HepG2 (cell line): ENCODE data around the gene FAHD2A. TPM values are rescaled to one million over a fixed set of nuclear protein-coding genes. Genes with fewer than 3 reads are reported as not detected.
A peak's percentile ranks its signal among the peaks of the same experiment; 100 is the strongest.

Experiments used
- CENPBD1 ChIP-seq: sonication (generic); formaldehyde crosslinking; IDR thresholded peaks from 2 replicates; pipeline ENCODE4 v1.8.0; 2022; ENCODE audit warnings: missing genetic modification reagents, low read depth, mild to moderate bottlenecking, borderline replicate concordance
- KIAA2018 ChIP-seq: sonication (generic); formaldehyde crosslinking; IDR thresholded peaks from 2 replicates; pipeline ENCODE4 v1.5.0; 2020; ENCODE audit warnings: mild to moderate bottlenecking, missing genetic modification reagents, borderline replicate concordance
- LBX2 ChIP-seq: sonication (generic); formaldehyde crosslinking; IDR thresholded peaks from 2 replicates; pipeline ENCODE4 v1.5.0; 2020; ENCODE audit warnings: missing genetic modification reagents, mild to moderate bottlenecking, borderline replicate concordance
- RAD21 ChIP-seq: fragments of 450-650 bp; formaldehyde crosslinking; IDR thresholded peaks from 2 replicates; pipeline ENCODE4 v1.5.0; 2020; ENCODE audit warnings: mild to moderate bottlenecking
- SNAPC5 ChIP-seq: sonication (generic); formaldehyde crosslinking; IDR thresholded peaks from 2 replicates; pipeline ENCODE4 v1.8.1; 2023; ENCODE audit warnings: mild to moderate bottlenecking, missing genetic modification reagents, borderline replicate concordance
- SNRNP70 ChIP-seq: fragments of 200-400 bp; formaldehyde crosslinking; IDR thresholded peaks from 2 replicates; pipeline ENCODE4 v1.6.1; 2017; ENCODE audit warnings: mild to moderate bottlenecking, low read depth, low read length, moderate library complexity
- ZNF44 ChIP-seq: sonication (generic); formaldehyde crosslinking; IDR thresholded peaks from 2 replicates; pipeline ENCODE4 v1.5.1; 2020; ENCODE audit warnings: mild to moderate bottlenecking, missing genetic modification reagents
- ZNF816 ChIP-seq: sonication (generic); formaldehyde crosslinking; IDR thresholded peaks from 2 replicates; pipeline ENCODE4 v1.8.0; 2022; ENCODE audit warnings: missing genetic modification reagents, mild to moderate bottlenecking, borderline replicate concordance
- polyA plus RNA-seq, 8 experiments: library from polyadenylated mRNA; depleted of rRNA in 3 of 8; stranded (reverse) in 7 of 8; unstranded in 1 of 8; fragments of >200 nt; fragmentation: Illumina TruSeq in 4 of 8; extraction: Trizol in 4 of 8; gene quantifications; 2 replicates each; pipeline versions ENCODE4 v1.2.1 to v1.2.3, GENCODE V29; 2011 to 2016; ENCODE audit warnings: low read depth in 4 of 8, missing spikeins in 1 of 8, mixed read lengths in 1 of 8; ENCODE audit not compliant: insufficient read depth in 1 of 8
- total RNA-seq, 5 experiments: library from RNA; depleted of rRNA; stranded (reverse); fragments of >200 nt; fragmentation: Illumina TruSeq; extraction: Trizol; gene quantifications; 2 replicates each; pipeline ENCODE4 v1.2.3, GENCODE V29; 2016; ENCODE audit warnings: low read depth in 1 of 5
- TF ChIP-seq, protein P1 (sequence below): sonication (generic); formaldehyde crosslinking; conservative IDR thresholded peaks from 2 replicates; pipeline ENCODE4 v1.4.0; 2020; ENCODE audit warnings: mild to moderate bottlenecking, missing genetic modification reagents, moderate library complexity
- TF ChIP-seq, protein P2 (sequence below): sonication (generic); formaldehyde crosslinking; IDR thresholded peaks from 2 replicates; pipeline ENCODE4 v1.8.1; 2023; ENCODE audit warnings: mild to moderate bottlenecking, missing genetic modification reagents

The FAHD2A gene
- total and polyA plus RNA-seq, 2 of the 13 experiments (the other 11 are each of a cell fraction or from before 2014, with no cell fraction given) = 34.0 to 44.2 TPM

DNA sequence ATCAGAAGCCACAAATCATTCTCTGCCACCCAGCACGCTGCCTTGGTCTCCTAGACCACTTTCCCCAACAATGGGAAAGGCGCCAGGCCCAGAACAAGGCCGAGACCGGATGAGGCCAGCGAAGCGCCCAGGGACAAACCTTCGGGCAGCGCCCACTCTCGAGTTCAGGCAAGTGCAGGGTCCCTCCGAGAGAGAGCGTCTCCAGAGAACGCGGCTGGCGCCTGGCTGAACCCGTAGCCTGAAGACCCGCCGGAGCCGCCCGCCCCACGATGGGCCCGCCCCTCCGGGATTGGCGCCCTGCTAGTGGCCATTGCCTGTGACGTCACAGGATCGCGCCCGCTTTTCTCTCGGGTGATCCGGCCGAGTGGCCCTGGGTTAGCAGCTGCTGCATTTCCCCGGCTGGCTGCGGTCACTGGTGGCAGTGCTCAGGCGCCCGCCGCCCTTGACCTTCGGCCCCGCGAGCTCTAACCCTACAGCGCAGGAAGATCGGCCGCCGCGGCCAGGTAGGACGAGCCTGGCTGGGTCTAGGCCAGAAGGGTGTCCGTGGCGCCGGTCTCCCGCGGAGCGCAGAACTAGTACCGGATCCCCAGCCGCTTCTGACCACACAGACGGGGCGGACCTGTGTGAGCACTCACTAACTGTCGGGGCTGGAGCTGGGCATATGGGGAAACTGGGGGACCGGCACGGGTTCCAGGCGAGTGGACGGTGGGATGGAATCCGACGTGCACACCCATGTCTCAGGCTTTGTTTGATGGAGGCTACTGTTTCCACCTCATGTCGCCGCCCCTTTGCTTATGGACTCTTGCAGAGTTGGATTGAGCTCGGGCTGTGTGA lies at the start of gene FAHD2A (continued):
- TF ChIP-seq, protein P1, sequence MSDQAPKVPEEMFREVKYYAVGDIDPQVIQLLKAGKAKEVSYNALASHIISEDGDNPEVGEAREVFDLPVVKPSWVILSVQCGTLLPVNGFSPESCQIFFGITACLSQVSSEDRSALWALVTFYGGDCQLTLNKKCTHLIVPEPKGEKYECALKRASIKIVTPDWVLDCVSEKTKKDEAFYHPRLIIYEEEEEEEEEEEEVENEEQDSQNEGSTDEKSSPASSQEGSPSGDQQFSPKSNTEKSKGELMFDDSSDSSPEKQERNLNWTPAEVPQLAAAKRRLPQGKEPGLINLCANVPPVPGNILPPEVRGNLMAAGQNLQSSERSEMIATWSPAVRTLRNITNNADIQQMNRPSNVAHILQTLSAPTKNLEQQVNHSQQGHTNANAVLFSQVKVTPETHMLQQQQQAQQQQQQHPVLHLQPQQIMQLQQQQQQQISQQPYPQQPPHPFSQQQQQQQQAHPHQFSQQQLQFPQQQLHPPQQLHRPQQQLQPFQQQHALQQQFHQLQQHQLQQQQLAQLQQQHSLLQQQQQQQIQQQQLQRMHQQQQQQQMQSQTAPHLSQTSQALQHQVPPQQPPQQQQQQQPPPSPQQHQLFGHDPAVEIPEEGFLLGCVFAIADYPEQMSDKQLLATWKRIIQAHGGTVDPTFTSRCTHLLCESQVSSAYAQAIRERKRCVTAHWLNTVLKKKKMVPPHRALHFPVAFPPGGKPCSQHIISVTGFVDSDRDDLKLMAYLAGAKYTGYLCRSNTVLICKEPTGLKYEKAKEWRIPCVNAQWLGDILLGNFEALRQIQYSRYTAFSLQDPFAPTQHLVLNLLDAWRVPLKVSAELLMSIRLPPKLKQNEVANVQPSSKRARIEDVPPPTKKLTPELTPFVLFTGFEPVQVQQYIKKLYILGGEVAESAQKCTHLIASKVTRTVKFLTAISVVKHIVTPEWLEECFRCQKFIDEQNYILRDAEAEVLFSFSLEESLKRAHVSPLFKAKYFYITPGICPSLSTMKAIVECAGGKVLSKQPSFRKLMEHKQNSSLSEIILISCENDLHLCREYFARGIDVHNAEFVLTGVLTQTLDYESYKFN (CRISPR knock-in tag) = no peak; the same call in 1 of the 2 replicates
- peak; percentile 96 for TF ChIP-seq ZNF44 (CRISPR knock-in tag)
- no peak for TF ChIP-seq KIAA2018 (CRISPR knock-in tag)
- no peak for TF ChIP-seq SNAPC5 (CRISPR knock-in tag)
- TF ChIP-seq ZNF816 (CRISPR knock-in tag) = peak; percentile 71; the same call in 1 of the 2 replicates
- TF ChIP-seq, protein P2, sequence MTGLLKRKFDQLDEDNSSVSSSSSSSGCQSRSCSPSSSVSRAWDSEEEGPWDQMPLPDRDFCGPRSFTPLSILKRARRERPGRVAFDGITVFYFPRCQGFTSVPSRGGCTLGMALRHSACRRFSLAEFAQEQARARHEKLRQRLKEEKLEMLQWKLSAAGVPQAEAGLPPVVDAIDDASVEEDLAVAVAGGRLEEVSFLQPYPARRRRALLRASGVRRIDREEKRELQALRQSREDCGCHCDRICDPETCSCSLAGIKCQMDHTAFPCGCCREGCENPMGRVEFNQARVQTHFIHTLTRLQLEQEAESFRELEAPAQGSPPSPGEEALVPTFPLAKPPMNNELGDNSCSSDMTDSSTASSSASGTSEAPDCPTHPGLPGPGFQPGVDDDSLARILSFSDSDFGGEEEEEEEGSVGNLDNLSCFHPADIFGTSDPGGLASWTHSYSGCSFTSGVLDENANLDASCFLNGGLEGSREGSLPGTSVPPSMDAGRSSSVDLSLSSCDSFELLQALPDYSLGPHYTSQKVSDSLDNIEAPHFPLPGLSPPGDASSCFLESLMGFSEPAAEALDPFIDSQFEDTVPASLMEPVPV = peak; percentile 94; the same call in 1 of the 2 replicates
- no peak for TF ChIP-seq LBX2
- no peak for TF ChIP-seq SNRNP70
- TF ChIP-seq CENPBD1 (CRISPR knock-in tag) = no peak
- peak; percentile 59 for TF ChIP-seq RAD21 (CRISPR knock-in tag)
